Measurements from ENCODE around the gene LIMCH1.

The LIMCH1 gene

DNA sequence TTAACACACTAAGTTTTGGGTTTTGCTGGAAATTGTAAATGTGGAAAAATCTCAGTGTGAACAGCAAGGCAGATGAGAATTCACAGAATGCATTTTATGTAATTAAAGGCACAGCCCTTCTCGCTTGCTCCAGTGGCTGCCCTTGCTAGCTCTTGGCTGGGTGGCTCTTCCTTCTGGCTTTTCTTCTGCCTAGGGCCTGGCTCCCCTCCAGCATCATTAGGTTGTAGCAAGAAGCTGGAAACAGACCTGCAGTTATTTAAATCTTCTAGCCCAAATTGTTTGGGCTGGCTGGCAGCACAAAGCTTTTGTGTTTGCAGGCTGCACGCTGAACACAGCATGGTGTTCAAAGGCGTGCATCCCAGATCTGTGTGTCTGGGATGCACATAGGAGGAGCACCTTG, 56.5 kb downstream of the LIMCH1 start:
- no peaks in the 10 kb centered on the region for H3K36me3 Mint-ChIP-seq
- DNase-seq (ENCODE audit: low spot score in 2 of 2) (no peak), ATAC-seq (ENCODE audit: low read depth) (no peak)
- no peaks in the 10 kb centered on the region for H3K4me1 Mint-ChIP-seq
- no peak overlapping the region for H3K27ac Mint-ChIP-seq
- H3K9me3 Mint-ChIP-seq = no peaks in the 10 kb centered on the region
- H3K27me3 Mint-ChIP-seq = peaks cover 2% of the 10 kb centered on the region
- no peak overlapping the region for H3K4me3 Mint-ChIP-seq

DNA sequence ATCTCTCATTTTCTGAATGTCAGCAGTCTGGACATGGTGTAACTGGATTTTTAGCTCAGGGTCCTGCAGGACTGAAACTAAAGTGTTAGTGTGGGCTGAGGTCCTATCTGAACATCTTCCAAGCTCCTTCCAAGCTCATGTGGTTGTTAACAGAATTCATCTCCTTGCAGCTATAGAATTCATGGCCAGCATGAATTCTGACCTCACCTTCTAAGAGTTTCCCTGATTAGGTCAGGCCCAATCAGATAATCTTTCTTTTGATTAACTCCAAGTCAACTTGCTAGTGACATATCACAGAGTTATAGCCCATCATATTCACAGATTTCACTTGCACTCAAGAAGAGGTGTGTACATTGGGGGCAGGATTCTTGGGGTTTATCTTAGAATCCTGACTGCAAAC, 59.5 kb downstream of the LIMCH1 start:
- DNase-seq (ENCODE audit: low spot score in 2 of 2) (no peak), ATAC-seq (ENCODE audit: low read depth) (no peak)
- H3K27ac Mint-ChIP-seq = no peak overlapping the region
- no peaks in the 10 kb centered on the region for H3K36me3 Mint-ChIP-seq
- H3K27me3 Mint-ChIP-seq = peaks cover 7% of the 10 kb centered on the region
- H3K9me3 Mint-ChIP-seq = peaks cover 3% of the 10 kb centered on the region
- no peak overlapping the region for H3K4me3 Mint-ChIP-seq
- H3K4me1 Mint-ChIP-seq = no peaks in the 10 kb centered on the region

DNA sequence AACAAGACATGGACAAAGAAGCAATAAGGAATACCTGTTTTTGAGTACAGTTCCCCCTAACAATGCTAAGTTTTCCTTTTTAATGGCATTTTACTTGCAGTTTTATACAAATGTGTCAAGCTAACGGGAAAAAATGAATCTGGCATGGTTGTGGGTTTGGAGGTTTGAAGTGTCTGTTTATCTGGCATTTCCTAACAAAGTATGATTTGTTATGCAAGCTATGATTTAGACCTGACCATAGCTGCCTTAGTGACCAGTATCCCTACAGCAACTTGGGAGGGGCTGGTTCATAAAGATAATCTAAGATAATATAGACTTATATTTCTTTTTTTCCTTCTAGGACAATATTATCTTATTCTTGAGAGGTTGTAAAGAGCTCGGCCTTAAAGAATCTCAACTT, 60.6 kb downstream of the LIMCH1 start:
- no peak for DNase-seq (ENCODE audit: low spot score in 2 of 2)
- no peak for ATAC-seq (ENCODE audit: low read depth)
- H3K9me3 Mint-ChIP-seq = peaks cover 3% of the 10 kb centered on the region

DNA sequence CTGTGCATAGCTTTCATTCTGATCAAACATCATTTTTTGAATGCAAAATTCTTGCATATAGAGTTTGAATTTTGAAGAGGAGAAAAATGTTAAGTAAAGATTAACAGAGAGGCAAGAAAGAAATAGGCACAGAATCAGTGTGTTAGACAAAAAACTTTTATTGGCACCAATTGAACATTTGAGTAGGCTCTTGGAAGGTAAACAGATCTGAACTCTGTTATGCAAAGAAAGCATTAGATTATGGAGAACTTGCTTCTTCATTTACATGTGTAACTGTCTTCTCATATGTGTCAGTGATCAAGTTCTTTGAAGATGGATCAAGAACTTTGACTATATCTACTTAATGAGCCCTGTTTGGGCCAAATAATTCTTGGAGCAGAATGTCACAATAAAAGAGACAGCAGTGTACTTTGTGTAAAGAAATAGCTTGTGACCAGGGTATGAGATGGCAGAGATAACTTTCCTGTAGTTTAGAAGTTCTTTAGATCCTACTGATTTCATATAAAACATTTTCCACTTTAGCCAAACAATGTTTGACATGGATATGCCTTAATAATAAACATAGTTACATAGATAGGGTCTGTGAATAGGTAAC, 61.3 kb downstream of the LIMCH1 start:
- Mint-ChIP-seq H3K36me3 (no peaks in the 10 kb centered on the region), H3K27ac (no peak overlapping the region), H3K4me3 (no peak overlapping the region), H3K27me3 (peaks cover 7% of the 10 kb centered on the region), H3K9me3 (peaks cover 3% of the 10 kb centered on the region), H3K4me1 (no peaks in the 10 kb centered on the region)
- DNase-seq (ENCODE audit: low spot score in 2 of 2) (no peak), ATAC-seq (ENCODE audit: low read depth) (no peak)

More for the DNA sequence above, 60.6 kb downstream of the LIMCH1 start:
- no peak overlapping the region for H3K27ac Mint-ChIP-seq
- no peaks in the 10 kb centered on the region for H3K4me1 Mint-ChIP-seq
- no peak overlapping the region for H3K4me3 Mint-ChIP-seq
- no peaks in the 10 kb centered on the region for H3K36me3 Mint-ChIP-seq
- peaks cover 7% of the 10 kb centered on the region for H3K27me3 Mint-ChIP-seq

DNA sequence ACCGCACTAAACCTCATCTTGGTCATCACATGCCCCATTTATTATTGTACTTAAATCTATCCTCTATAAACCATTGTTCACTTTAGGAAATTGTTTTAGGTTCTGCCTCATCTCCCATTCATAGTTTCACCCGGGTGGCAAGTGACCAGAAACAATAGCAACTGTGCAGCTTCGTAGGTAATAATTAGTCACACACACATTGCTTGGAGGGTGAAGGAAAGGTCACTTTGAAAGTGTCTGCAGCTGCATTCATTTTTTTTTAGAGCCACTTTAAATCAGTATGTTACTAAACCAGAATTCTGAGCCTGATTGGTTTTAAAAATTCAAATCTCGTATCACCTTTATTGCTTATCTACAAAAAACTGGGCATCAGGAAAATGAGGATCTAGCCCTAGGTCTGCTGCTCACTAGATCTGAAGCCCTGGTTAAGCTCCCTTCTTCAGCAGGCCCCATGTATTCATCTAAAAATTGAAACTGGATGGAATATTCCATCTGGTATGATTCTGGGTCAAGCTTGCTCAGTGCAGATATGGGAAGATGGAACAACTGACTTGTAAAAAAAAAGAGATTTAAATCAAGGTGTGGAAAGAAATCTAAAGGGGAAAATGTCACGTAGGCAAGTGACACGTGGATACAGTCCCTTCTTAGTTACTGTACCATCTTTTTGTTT, 62.4 kb downstream of the LIMCH1 start:
- H3K27me3 Mint-ChIP-seq = peaks cover 5% of the 10 kb centered on the region
- no peak overlapping the region for H3K4me3 Mint-ChIP-seq
- ATAC-seq (ENCODE audit: low read depth) = no peak
- no peaks in the 10 kb centered on the region for H3K36me3 Mint-ChIP-seq
- peaks cover 3% of the 10 kb centered on the region for H3K9me3 Mint-ChIP-seq
- H3K4me1 Mint-ChIP-seq = no peaks in the 10 kb centered on the region
- no peak for DNase-seq (ENCODE audit: low spot score in 2 of 2)
- H3K27ac Mint-ChIP-seq = no peak overlapping the region

DNA sequence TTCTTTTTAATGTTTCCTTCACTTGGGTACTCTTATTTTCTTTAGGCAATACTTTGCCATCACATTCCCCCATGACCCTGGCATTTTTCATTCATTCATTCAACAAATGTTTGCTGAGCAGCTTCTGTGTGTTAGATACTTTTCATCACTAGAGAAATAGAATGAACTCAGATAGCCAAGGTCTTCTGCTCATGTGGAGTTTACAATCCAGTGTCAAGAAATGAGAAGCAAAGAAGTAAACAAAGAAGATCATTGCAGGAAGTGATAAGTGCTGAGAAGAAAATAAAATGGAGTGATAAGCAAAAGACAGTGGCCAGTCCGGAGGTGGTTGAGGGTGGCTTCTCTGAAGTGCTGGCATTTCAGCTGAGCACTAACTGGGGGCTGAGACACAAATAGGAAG, 63.1 kb downstream of the LIMCH1 start:
- Mint-ChIP-seq H3K9me3 (peaks cover 3% of the 10 kb centered on the region), H3K4me3 (no peak overlapping the region), H3K4me1 (no peaks in the 10 kb centered on the region), H3K36me3 (no peaks in the 10 kb centered on the region), H3K27ac (no peak overlapping the region), H3K27me3 (peaks cover 5% of the 10 kb centered on the region)
- DNase-seq (ENCODE audit: low spot score in 2 of 2) (no peak), ATAC-seq (ENCODE audit: low read depth) (no peak)

DNA sequence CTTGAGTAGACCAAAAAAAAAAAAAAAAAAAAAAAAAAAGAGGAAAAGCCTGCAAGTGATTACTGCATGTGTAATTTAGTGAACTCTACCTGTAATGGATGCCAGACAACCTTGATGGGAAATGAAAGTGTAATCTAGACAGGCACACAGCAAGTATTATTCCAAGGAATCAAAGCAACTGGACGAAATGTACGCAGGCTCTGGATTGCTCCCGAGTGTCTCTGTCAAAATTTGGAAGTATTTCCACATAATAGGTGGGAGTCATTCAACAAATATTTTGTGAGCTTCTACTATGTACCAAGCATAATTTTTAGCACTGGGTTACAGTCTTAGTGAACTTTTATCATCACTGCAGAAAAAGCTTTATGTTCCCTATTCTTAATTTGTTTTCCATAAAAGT, 64.2 kb downstream of the LIMCH1 start:
- Mint-ChIP-seq H3K4me3 (no peak overlapping the region), H3K27me3 (peaks cover 5% of the 10 kb centered on the region), H3K9me3 (peaks cover 3% of the 10 kb centered on the region), H3K27ac (no peak overlapping the region), H3K4me1 (no peaks in the 10 kb centered on the region), H3K36me3 (no peaks in the 10 kb centered on the region)
- DNase-seq (ENCODE audit: low spot score in 2 of 2) (no peak), ATAC-seq (ENCODE audit: low read depth) (no peak)

DNA sequence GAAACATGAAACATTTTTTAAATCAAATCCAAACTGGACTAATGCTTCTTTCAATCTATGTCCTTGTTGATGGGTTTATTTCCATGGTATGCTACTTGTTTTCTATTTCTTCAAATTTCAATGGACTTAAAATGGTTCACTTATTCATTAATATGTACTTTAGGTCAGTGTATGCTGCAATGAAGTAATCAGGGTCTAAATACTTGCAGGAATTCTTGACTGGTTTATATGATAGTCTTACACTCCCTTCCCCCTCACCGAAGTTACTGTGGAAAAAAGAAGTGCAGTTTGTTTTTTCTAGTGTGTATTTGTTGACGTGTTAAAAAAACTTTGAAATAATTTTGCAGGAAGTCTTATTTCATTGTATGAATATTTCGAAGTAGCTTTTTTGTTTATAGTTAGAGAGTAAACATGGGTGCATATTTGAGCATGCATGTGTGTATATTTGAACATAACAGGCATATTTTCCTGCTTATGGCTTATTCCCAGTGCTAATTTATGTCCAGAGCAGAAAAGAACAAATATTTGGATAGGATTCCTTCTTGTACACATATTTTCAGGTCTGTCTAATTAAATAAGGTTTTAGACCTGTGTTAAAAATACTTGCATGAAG, 65.0 kb downstream of the LIMCH1 start:
- Mint-ChIP-seq H3K4me3 (no peak overlapping the region), H3K27ac (no peak overlapping the region), H3K4me1 (no peaks in the 10 kb centered on the region), H3K36me3 (no peaks in the 10 kb centered on the region), H3K9me3 (peaks cover 3% of the 10 kb centered on the region), H3K27me3 (peaks cover 5% of the 10 kb centered on the region)
- ATAC-seq (ENCODE audit: low read depth) (no peak), DNase-seq (ENCODE audit: low spot score in 2 of 2) (no peak)

DNA sequence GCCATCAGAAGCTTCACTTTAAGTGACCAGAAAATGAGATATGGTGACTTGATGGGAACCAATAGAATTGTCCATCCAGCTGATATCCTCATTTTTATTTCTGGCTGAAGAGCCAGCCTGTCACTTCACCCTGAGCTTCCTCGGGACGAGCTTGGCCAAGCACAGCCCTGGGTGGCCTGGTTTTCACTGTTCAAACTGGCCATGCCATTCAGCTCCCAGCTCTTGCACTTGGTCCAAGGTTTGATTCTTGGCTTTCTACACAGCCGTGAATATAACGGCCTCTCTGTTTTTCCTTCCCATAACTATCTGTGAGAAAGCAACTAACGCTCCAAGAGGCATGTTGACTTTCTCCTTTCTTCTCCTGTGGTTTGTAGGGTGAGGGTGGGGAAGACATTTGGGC, 71.9 kb downstream of the LIMCH1 start:
- ATAC-seq (ENCODE audit: low read depth) (no peak), DNase-seq (ENCODE audit: low spot score in 2 of 2) (no peak)
- H3K9me3 Mint-ChIP-seq = no peaks in the 10 kb centered on the region
- H3K27ac Mint-ChIP-seq = no peak overlapping the region
- H3K4me1 Mint-ChIP-seq = no peaks in the 10 kb centered on the region
- H3K27me3 Mint-ChIP-seq = peaks cover 1% of the 10 kb centered on the region
- no peak overlapping the region for H3K4me3 Mint-ChIP-seq
- H3K36me3 Mint-ChIP-seq = no peaks in the 10 kb centered on the region

DNA sequence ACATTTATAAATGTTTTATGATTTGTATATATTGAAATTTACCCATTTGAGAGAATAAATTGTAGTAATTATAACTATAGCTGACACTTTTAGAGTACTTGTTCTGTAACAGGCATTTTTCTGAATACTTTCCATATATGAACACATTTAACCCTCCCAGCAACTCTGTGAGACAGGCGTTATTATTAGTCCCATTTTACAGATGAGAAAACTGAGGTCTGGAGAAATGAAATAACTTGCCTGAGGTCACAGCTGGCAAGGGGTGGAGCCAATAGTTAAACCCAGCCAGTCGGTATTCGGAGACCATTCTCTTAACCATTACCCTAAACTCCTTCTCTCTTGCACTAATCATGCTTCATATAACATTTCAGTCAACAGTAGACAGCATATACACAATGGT, 72.5 kb downstream of the LIMCH1 start:
- H3K4me1 Mint-ChIP-seq = no peaks in the 10 kb centered on the region
- no peak overlapping the region for H3K27ac Mint-ChIP-seq
- ATAC-seq (ENCODE audit: low read depth) = no peak
- peaks cover 1% of the 10 kb centered on the region for H3K27me3 Mint-ChIP-seq
- no peaks in the 10 kb centered on the region for H3K36me3 Mint-ChIP-seq
- no peaks in the 10 kb centered on the region for H3K9me3 Mint-ChIP-seq
- no peak overlapping the region for H3K4me3 Mint-ChIP-seq
- no peak for DNase-seq (ENCODE audit: low spot score in 2 of 2)

DNA sequence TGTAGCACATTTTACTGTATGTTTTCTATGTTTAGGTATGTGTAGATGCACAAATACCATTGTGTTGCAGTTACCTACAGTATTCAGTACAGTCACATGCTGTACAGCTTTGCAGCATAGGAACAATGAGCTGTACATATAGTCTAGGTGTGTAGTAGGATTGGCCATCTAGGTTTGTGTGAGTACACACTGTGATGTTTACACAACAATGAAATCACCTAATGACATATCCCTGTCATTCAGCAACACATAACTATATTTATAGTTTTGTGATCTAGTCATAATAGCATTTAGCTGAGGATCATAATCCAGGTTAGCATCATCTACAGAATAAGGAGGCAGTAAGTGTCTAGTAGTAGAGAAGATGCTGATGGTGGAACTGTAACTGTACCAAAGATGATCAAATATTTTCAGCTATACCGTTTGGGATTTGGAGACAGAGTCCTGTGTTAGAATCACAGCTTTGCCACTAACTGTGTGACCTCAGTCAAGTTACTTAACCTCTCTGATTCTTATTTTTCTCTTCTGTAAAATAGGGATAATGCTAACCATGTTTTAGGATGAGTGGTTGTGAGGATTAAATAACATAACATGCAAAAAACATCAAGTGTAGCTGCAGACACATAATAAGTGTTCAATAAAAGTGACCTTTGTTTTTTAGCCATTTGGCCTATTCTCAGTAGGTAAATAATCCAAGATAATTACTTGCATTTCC, 73.3 kb downstream of the LIMCH1 start:
- no peak for ATAC-seq (ENCODE audit: low read depth)
- no peaks in the 10 kb centered on the region for H3K36me3 Mint-ChIP-seq

DNA sequence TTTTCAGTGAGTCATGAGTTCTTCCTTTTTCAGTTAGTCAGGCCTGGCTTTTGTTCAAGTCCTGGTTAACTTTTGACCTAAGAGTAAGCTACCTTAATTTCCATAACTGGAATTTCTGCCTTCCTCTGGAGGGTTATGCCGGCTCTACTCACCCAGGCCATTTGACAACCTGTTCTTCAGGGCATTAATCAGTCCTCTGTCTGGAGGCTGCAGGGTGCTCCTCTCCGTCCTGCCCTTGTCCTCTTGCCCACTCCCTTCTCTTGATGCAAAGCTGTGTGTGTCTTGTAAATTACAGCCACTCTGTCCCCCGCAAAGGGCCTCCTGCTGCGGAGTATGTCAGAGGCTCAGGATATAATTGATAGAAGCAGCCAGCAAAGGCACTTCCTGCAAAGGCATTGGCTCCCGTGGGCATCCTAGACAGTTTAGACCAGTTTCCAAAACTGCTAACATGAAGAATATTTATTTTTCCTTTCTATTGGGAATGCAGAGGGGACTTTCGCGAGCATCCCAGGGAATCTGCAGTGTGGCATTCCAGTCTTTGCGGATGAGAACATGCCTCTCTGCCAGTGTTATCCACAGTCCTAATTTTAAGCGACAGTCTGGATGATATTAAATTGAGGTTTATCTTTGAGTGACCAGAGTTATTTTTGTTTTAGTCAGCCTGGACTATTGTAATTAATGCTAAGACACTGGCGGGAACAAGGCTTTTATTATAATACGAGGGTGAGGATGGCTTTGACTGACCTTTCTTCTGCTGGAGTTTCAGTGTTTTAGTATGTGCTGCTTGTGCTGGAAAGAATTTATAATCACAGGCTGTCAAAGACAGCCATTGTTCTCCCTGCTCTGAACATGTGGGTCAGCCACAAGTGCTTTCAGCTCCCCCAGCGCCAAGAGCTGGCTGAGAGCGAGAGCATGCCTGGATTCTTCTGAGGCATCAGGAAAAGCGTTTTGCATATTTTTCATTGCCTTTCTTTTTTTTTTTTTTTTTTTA, 74.2 kb downstream of the LIMCH1 start:
- H3K4me1 Mint-ChIP-seq = no peaks in the 10 kb centered on the region

More for the DNA sequence above, 73.3 kb downstream of the LIMCH1 start:
- DNase-seq (ENCODE audit: low spot score in 2 of 2) = no peak
- Mint-ChIP-seq H3K4me3 (no peak overlapping the region), H3K9me3 (no peaks in the 10 kb centered on the region), H3K27me3 (peaks cover 1% of the 10 kb centered on the region), H3K27ac (no peak overlapping the region), H3K4me1 (no peaks in the 10 kb centered on the region)

DNA sequence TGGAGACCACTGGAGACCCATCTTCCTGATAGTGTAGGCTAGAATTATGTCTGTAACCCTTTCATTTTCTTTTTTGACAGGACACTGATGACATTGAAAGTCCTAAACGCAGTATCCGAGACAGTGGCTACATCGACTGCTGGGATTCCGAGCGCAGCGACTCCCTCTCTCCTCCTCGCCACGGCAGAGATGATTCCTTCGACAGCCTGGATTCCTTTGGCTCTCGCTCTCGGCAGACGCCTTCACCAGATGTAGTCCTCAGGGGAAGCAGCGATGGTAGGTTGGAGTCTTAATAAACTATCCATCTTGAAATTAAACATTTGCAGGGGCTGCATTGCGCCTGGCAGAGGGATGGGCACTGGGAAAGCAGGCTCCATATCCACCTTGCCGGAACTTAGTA, 75.4 kb downstream of the LIMCH1 start:
- no peak overlapping the region for H3K27ac Mint-ChIP-seq
- no peak for ATAC-seq (ENCODE audit: low read depth)

More for the DNA sequence above, 74.2 kb downstream of the LIMCH1 start:
- ATAC-seq (ENCODE audit: low read depth) = no peak
- Mint-ChIP-seq H3K4me3 (no peak overlapping the region), H3K27ac (no peak overlapping the region), H3K9me3 (no peaks in the 10 kb centered on the region), H3K36me3 (no peaks in the 10 kb centered on the region), H3K27me3 (peaks cover 1% of the 10 kb centered on the region)
- DNase-seq (ENCODE audit: low spot score in 2 of 2) = no peak

More for the DNA sequence above, 75.4 kb downstream of the LIMCH1 start:
- Mint-ChIP-seq H3K36me3 (no peaks in the 10 kb centered on the region), H3K9me3 (no peaks in the 10 kb centered on the region), H3K4me3 (no peak overlapping the region), H3K4me1 (no peaks in the 10 kb centered on the region), H3K27me3 (no peaks in the 10 kb centered on the region)
- DNase-seq (ENCODE audit: low spot score in 2 of 2) = no peak

Data from memory B cell (primary cell).